ENCODE measurements around the gene BMP8A.
A peak's percentile ranks its signal among the peaks of the same experiment; 100 is the strongest.
"Not testable (repeated sequence)": the region's sequence is repeated elsewhere in the genome, so short reads cannot be mapped to it uniquely, and the experiment has no call there.

The BMP8A gene

GRCh38 chr1:39526466-39527189 lies 35.2 kb downstream of the BMP8A start:
- no peak for DNase-seq (ENCODE audit: low read depth in 2 of 2)

- not testable (repeated sequence) for DNase-seq (ENCODE audit: low read depth in 2 of 2)
Measured at GRCh38 chr1:39527190-39527579, 35.7 kb downstream of the BMP8A start.

GRCh38 chr1:39528082-39528481 lies 36.6 kb downstream of the BMP8A start:
- DNase-seq (ENCODE audit: low read depth in 2 of 2): no peak

- no peak for DNase-seq (ENCODE audit: low read depth in 2 of 2)
Measured at GRCh38 chr1:39529901-39530535, 38.6 kb downstream of the BMP8A start.

- DNase-seq (ENCODE audit: low read depth in 2 of 2): no peak
Measured at GRCh38 chr1:39531526-39531925, 40.1 kb downstream of the BMP8A start.

- DNase-seq (ENCODE audit: low read depth in 2 of 2): no peak
Measured at GRCh38 chr1:39533442-39533841, 42.0 kb downstream of the BMP8A start.

GRCh38 chr1:39538531-39539251 lies 47.3 kb downstream of the BMP8A start:
- no peak for DNase-seq (ENCODE audit: low read depth in 2 of 2)

GRCh38 chr1:39539252-39539790 lies 47.9 kb downstream of the BMP8A start:
- DNase-seq (ENCODE audit: low read depth in 2 of 2): peak in 1 of 2 donors; percentile 24

- no peak for DNase-seq (ENCODE audit: low read depth in 2 of 2)
Measured at GRCh38 chr1:39540504-39541031, 49.1 kb downstream of the BMP8A start.

GRCh38 chr1:39542924-39543323 lies 51.5 kb downstream of the BMP8A start:
- DNase-seq (ENCODE audit: low read depth in 2 of 2): no peak

GRCh38 chr1:39544327-39544726 lies 52.9 kb downstream of the BMP8A start:
- DNase-seq (ENCODE audit: low read depth in 2 of 2): no peak

- DNase-seq (ENCODE audit: low read depth in 2 of 2): no peak
Measured at GRCh38 chr1:39545531-39545930, 54.1 kb downstream of the BMP8A start.

- no peak for DNase-seq (ENCODE audit: low read depth in 2 of 2)
Measured at GRCh38 chr1:39554277-39554676, 62.8 kb downstream of the BMP8A start.

GRCh38 chr1:39561279-39561678 lies 69.8 kb downstream of the BMP8A start:
- no peak for DNase-seq (ENCODE audit: low read depth in 2 of 2)

GRCh38 chr1:39562886-39563285 lies 71.5 kb downstream of the BMP8A start:
- DNase-seq (ENCODE audit: low read depth in 2 of 2): no peak

- DNase-seq (ENCODE audit: low read depth in 2 of 2): no peak
Measured at GRCh38 chr1:39563669-39564068, 72.2 kb downstream of the BMP8A start.

GRCh38 chr1:39564340-39564739 lies 72.9 kb downstream of the BMP8A start:
- DNase-seq (ENCODE audit: low read depth in 2 of 2): no peak

GRCh38 chr1:39564941-39565340 lies 73.5 kb downstream of the BMP8A start:
- DNase-seq (ENCODE audit: low read depth in 2 of 2): no peak

- no peak for DNase-seq (ENCODE audit: low read depth in 2 of 2)
Measured at GRCh38 chr1:39566441-39567137, 75.2 kb downstream of the BMP8A start.

GRCh38 chr1:39567302-39567701 lies 75.9 kb downstream of the BMP8A start:
- DNase-seq (ENCODE audit: low read depth in 2 of 2): no peak

- no peak for DNase-seq (ENCODE audit: low read depth in 2 of 2)
Measured at GRCh38 chr1:39568208-39568607, 76.8 kb downstream of the BMP8A start.

- DNase-seq (ENCODE audit: low read depth in 2 of 2): no peak
Measured at GRCh38 chr1:39569034-39569433, 77.6 kb downstream of the BMP8A start.

Data from stimulated activated CD8-positive, alpha-beta memory T cell treated with anti-CD3 and anti-CD28 coated beads, Interleukin-2, amount 100 ng/mL, for 1 hour (primary cell).